Heart right ventricle (tissue), 16 donors: ENCODE measurements around the gene ZNF280A. TPM values are rescaled to one million over a fixed set of nuclear protein-coding genes. Genes with fewer than 3 reads are reported as not detected.

Source experiments
- ATAC-seq, 8 donors: fragments of 200-7000 bp; cut with Tn5 transposase; one replicate each; pipeline ENCODE4 v1.9.1; 2020; ENCODE audit warnings: mild to moderate bottlenecking in 8 of 8, moderate library complexity in 8 of 8, moderate number of reproducible peaks in 1 of 8
- DNase-seq, 2 donors: peaks; one replicate each; pipeline ENCODE4 v3.0.0-alpha.2; 2020
- H3K27ac ChIP-seq, 10 donors: fragments of 200-600 bp; sonication (generic) in 2 of 10; one replicate each; pipeline versions ENCODE4 v1.5.0 to v1.8.0; 2020 to 2022; ENCODE audit warnings: mild to moderate bottlenecking in 3 of 10
- H3K27me3 ChIP-seq, 7 donors: fragments of 200-600 bp; one replicate each; pipeline ENCODE4 v1.8.0; 2021 to 2022; ENCODE audit warnings: mild to moderate bottlenecking in 2 of 7
- H3K36me3 ChIP-seq, 9 donors: fragments of 200-600 bp; sonication (generic) in 1 of 9; one replicate each; pipeline versions ENCODE4 v1.5.0 to v1.8.0; 2020 to 2022; ENCODE audit warnings: mild to moderate bottlenecking in 2 of 9
- H3K4me1 ChIP-seq, 9 donors: fragments of 200-600 bp; sonication (generic) in 1 of 9; one replicate each; pipeline versions ENCODE4 v1.5.0 to v1.8.0; 2020 to 2022; ENCODE audit warnings: mild to moderate bottlenecking in 4 of 9
- H3K4me3 ChIP-seq, 10 donors: fragments of 200-600 bp; sonication (generic) in 2 of 10; one replicate each; pipeline versions ENCODE4 v1.5.0 to v1.8.0; 2020 to 2022; ENCODE audit warnings: mild to moderate bottlenecking in 7 of 10, moderate library complexity in 2 of 10
- H3K9me3 ChIP-seq, 11 donors: fragments of 200-600 bp in 10 of 11; sonication (generic) in 2 of 11; one replicate each; pipeline versions ENCODE4 v1.5.0 to v1.8.0; 2013 to 2022; ENCODE audit warnings: mild to moderate bottlenecking in 2 of 11, control low read depth in 1 of 11, moderate library complexity in 1 of 11
- CTCF ChIP-seq, 9 donors: fragments of 200-600 bp; sonication (generic) in 2 of 9; IDR thresholded peaks; one replicate each; pipeline versions ENCODE4 v1.5.0 to v1.8.0; 2021 to 2022; ENCODE audit warnings: antibody characterized with exemption in 9 of 9, mild to moderate bottlenecking in 5 of 9, moderate library complexity in 1 of 9
- WGBS, 2 donors: extraction: QIAGEN DNeasy Blood & Tissue Kit; methylation state at CpG; one replicate each; pipeline ENCODE4 v1.1.7; 2013; ENCODE audit warnings: inconsistent platforms in 1 of 2; 5-methylcytosine and 5-hydroxymethylcytosine counted together
- intact Hi-C, 10 donors: fragments of 100-400 bp; cut with DNase I; formaldehyde crosslinking; loops; one replicate each; pipeline versions ENCODE4 v1.11.1 to v1.14.2; 2022
- polyA plus RNA-seq, 2 donors: library from polyadenylated mRNA; stranded (reverse); fragments of 200-250 nt; gene quantifications; one replicate each; pipeline ENCODE4 v1.2.3, GENCODE V29; 2013
- total RNA-seq, 10 donors: library from RNA; stranded (reverse); fragmentation: NEBNext Ultra II Directional in 3 of 10; extraction: Animal tissue kit (Norgen Biotek cat#: 25700) in 3 of 10; gene quantifications; one replicate each; pipeline versions ENCODE4 v1.2.1 to v1.2.4, GENCODE V29; 2021 to 2023
- donor health status: Arrhythmogenic right ventricular cardiomyopathy.
- donor health status: ischemic (EF 13 %, LVEDD 7.1; RV severe dilation, severe dysfunction).
- donor health status: healthy with polysubstance abuse.
- donor health status: DM: no; HTN: yes; CAD: no.
- donor health status: DM: no; HTN: no; CAD: no.
- donor health status: ischemic (EF 25% LVEDD 6.9; RV normal size, moderate dysfunction).
- donor health status: ischemic (EF 25% LVEDD 5.7; RV mildly dilated, moderate dysfunction).
- donor health status: healthy.
- donor health status: DM: yes; HTN: yes; CAD: no.
- donor health status: Ischemic cardiomyopathy.
- donor health status: ischemic (EF 35%, LVEDD 5.7; RV mildly dilated, moderate dysfunction).
- donor health status: nonischemic (EF 11% LVEDD 7.7; RV severe dilation, severe dysfunction).
- donor health status: DM: yes; HTN: yes; CAD: no.
- donor health status: PGD.
- donor health status: ischemic (EF 29% LVEDD 5.4; RV normal size, mild dysfunction).
- donor health status: nonischemic (EF 23%, LVEDD 6.1; RV moderate dilation, normal function).

The ZNF280A gene
- total and polyA plus RNA-seq, 12 donors, result not detected

- Histone ChIP-seq H3K4me3 (no peak overlapping the region), H3K27me3 (no peaks in the 10 kb centered on the region), H3K9me3 (no peaks in the 10 kb centered on the region), H3K36me3 (no peaks in the 10 kb centered on the region), H3K4me1 (peaks cover 0 to 10% (median 0%) of the 10 kb centered on the region in 9 donors), H3K27ac (no peak overlapping the region)
- 93 to 95% methylated on average over 11 of the region's 11 CpGs for WGBS, 2 donors
- ATAC-seq (no peak), DNase-seq (no peak)
- intact Hi-C loops, result no loop called here
- TF ChIP-seq CTCF (IDR thresholded peaks at IDR 0.05), result no peak
Observed at GRCh38 chr22:22484023-22484422, 36.0 kb downstream of the ZNF280A start.

DNA sequence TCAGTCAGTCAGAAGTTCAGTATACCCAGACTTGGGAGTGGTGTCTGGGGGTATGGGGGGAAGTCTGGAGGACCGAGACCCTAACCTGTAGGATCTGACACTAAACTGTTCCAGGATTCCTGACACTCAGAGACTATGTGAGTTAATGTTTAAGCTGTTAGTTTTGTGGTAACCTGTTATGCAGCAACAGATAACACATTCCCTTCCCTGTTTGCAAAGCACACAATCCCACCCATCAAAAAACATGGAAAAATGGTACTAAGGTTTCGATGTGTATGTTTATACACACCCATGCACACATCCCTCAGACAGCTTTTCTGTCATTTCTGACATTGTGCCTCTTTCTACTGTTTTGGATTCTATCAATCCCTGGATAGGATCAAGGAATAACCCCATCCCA, 39.1 kb downstream of the ZNF280A start:
- Histone ChIP-seq H3K4me1 (peaks cover 0 to 2% (median 0%) of the 10 kb centered on the region in 9 donors), H3K9me3 (no peaks in the 10 kb centered on the region), H3K36me3 (no peaks in the 10 kb centered on the region), H3K27ac (no peak overlapping the region), H3K4me3 (no peak overlapping the region), H3K27me3 (no peaks in the 10 kb centered on the region)
- WGBS, 2 donors, result 87 to 94% methylated on average over 2 of the region's 2 CpGs
- ATAC-seq (no peak), DNase-seq (no peak)
- TF ChIP-seq CTCF (IDR thresholded peaks at IDR 0.05), result no peak
- intact Hi-C loops, result no loop called here

DNA sequence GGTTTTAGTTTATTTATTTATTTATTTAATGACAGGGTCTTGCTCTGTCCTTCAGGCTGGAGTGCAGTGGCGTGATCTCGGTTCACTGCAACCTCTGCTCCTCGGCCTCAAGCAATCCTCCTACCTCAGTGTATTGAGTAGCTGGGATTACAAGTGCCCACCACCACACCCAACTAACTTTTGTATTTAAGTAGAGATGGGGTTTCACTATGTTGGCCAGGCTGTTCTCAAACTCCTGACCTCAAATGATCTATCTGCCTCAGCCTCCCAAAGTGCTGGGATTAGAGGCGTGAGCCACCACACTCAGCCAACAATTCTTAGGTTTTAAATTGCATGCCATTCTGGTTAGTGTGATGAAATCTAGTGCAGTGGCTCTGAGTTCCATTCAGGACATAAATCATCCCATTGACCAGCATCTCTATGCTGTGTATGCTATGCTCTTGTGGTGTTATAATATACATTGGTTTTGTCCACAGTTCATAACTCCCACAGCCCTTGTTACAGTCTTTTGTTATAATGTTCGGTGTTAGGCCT, 40.0 kb downstream of the ZNF280A start:
- no peak overlapping the region for H3K27ac ChIP-seq
- H3K4me3 ChIP-seq, result no peak overlapping the region
- no peak for ATAC-seq
- no peaks in the 10 kb centered on the region for H3K36me3 ChIP-seq
- no peak for DNase-seq
- no peaks in the 10 kb centered on the region for H3K4me1 ChIP-seq
- intact Hi-C loops, result no loop called here
- H3K27me3 ChIP-seq, result no peaks in the 10 kb centered on the region
- 95 to 98% methylated on average over 5 of the region's 5 CpGs for WGBS, 2 donors
- no peak for TF ChIP-seq CTCF (IDR thresholded peaks at IDR 0.05)
- no peaks in the 10 kb centered on the region for H3K9me3 ChIP-seq

DNA sequence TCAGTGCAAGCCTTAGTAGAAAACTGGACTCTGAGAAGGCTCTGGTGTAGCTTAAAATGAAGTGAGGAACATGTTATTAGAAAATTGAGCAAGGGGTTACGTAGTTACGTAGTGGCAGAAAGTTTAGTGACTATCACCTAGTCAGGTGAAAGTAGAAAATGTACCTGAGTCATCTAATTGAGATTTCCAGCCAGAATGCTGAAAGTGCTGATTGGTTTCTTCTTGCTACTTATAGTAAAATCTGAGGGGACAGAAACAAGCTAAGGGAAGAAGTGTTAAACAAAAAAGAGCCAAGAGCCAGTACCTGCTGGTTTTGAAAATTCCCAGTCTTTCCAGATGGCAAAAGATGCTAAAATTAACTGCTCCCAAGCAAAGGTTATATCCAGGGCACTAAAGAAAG, 41.0 kb downstream of the ZNF280A start:
- no peak for ATAC-seq
- WGBS, 2 donors, result 91 to 97% methylated on average over 2 of the region's 2 CpGs
- Histone ChIP-seq H3K4me1 (no peaks in the 10 kb centered on the region), H3K27ac (no peak overlapping the region), H3K9me3 (no peaks in the 10 kb centered on the region), H3K4me3 (no peak overlapping the region), H3K36me3 (no peaks in the 10 kb centered on the region), H3K27me3 (no peaks in the 10 kb centered on the region)
- intact Hi-C loops, result no loop called here
- TF ChIP-seq CTCF (IDR thresholded peaks at IDR 0.05), result no peak
- DNase-seq, result no peak
